OCI-LY3 (cell line): Measurements from ENCODE around the gene CYP4F12.

Source experiments
- EZH2phosphoT487 ChIP-seq: fragments of 200-600 bp; shearing (Covaris generic); IDR thresholded peaks from 2 replicates; pipeline ENCODE4 v1.6.1; 2018; ENCODE audit warnings: antibody characterized with exemption, mixed run types, low read depth
- TF ChIP-seq, protein P1 (sequence below): fragments of 200-600, 300-600 bp; sonication (generic); IDR thresholded peaks from 2 replicates; pipeline ENCODE4 v1.5.1; 2014; ENCODE audit warnings: antibody characterized with exemption, low read length, low read depth

DNA sequence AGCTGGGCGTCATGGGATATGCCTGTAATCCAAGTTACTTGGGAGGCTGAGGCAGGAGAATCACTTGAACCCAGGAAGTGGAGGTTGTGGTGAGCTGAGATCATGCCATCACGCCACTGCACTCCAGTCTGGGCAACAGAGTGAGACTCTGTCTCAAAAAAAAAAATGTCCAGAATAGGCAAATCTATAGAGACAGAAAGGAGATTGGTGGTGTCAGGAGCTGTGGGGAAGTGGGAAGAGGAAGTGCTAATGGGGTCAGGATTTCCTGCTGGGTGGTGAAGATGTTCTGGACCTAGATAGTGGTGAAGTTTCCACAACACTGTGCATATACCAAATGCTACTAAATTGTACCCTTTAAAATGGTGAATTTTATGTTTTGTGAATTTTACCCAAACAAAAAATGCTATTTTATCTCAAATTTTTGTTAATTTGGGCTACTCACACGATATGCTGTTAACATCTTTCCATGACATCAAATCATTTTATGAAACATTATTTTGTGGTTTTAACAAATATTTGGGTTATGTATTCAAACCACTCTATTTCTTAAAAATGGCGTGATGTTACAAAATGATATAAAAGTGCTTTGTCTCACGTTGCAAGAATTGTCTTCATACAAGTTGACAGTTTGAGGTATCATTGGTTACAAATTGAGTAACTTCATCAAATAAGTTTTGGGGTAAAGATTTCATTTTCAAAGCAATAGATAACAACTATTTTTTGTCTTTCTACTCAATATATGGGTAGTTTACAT, 39.6 kb upstream of the CYP4F12 start:
- TF ChIP-seq, protein P1, sequence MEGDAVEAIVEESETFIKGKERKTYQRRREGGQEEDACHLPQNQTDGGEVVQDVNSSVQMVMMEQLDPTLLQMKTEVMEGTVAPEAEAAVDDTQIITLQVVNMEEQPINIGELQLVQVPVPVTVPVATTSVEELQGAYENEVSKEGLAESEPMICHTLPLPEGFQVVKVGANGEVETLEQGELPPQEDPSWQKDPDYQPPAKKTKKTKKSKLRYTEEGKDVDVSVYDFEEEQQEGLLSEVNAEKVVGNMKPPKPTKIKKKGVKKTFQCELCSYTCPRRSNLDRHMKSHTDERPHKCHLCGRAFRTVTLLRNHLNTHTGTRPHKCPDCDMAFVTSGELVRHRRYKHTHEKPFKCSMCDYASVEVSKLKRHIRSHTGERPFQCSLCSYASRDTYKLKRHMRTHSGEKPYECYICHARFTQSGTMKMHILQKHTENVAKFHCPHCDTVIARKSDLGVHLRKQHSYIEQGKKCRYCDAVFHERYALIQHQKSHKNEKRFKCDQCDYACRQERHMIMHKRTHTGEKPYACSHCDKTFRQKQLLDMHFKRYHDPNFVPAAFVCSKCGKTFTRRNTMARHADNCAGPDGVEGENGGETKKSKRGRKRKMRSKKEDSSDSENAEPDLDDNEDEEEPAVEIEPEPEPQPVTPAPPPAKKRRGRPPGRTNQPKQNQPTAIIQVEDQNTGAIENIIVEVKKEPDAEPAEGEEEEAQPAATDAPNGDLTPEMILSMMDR: no peak
- TF ChIP-seq EZH2phosphoT487: no peak
